SK-N-SH treated with all-trans-retinoic acid at 6 μM for 48 hours (cell line): ENCODE data around the gene RPL7L1.

ENCODE experiments used
- ATAC-seq: fragments of 200-7000 bp; cut with Tn5 transposase; 3 replicates; pipeline ENCODE4 v1.9.1; 2020; ENCODE audit warnings: mild to moderate bottlenecking, moderate library complexity
- ARNTL ChIP-seq: fragments of 450-650 bp; formaldehyde crosslinking; IDR thresholded peaks from 2 replicates; pipeline ENCODE4 v1.5.0; 2020; ENCODE audit warnings: low read depth, mild to moderate bottlenecking, moderate library complexity, borderline replicate concordance
- CSDC2 ChIP-seq: fragments of 250-450 bp; sonication (Bioruptor Pico); IDR thresholded peaks from 2 replicates; pipeline ENCODE4 v1.5.0; 2020; ENCODE audit warnings: mild to moderate bottlenecking, moderate library complexity
- ESRRG ChIP-seq: fragments of 250-450 bp; sonication (Bioruptor Pico); IDR thresholded peaks from 2 replicates; pipeline ENCODE4 v1.6.1; 2021; ENCODE audit warnings: mild to moderate bottlenecking
- GLIS3 ChIP-seq: fragments of 250-450 bp; sonication (Bioruptor Pico); IDR thresholded peaks from 2 replicates; pipeline ENCODE4 v1.5.0; 2020; ENCODE audit warnings: mild to moderate bottlenecking, moderate library complexity
- ISL1 ChIP-seq: fragments of 250-450 bp; sonication (Bioruptor Pico); IDR thresholded peaks from 2 replicates; pipeline ENCODE4 v2.1.2; 2022; ENCODE audit warnings: mild to moderate bottlenecking, moderate library complexity
- POU6F1 ChIP-seq: fragments of 250-450 bp; sonication (Bioruptor Pico); IDR thresholded peaks from 2 replicates; pipeline ENCODE4 v1.8.0; 2021; ENCODE audit warnings: low read depth, mild to moderate bottlenecking, moderate library complexity, borderline replicate concordance
- PPARA ChIP-seq: fragments of 250-450 bp; sonication (Bioruptor Pico); IDR thresholded peaks from 2 replicates; pipeline ENCODE4 v1.5.0; 2020; ENCODE audit warnings: mild to moderate bottlenecking, borderline replicate concordance
- SNAI2 ChIP-seq: fragments of 250-450 bp; sonication (Bioruptor Pico); IDR thresholded peaks from 2 replicates; pipeline ENCODE4 v1.5.0; 2020; ENCODE audit warnings: mild to moderate bottlenecking, moderate library complexity
- TCF4 ChIP-seq: fragments of 250-450 bp; sonication (Bioruptor Pico); IDR thresholded peaks from 2 replicates; pipeline ENCODE4 v1.8.0; 2021; ENCODE audit warnings: mild to moderate bottlenecking, moderate library complexity, borderline replicate concordance
- TOX ChIP-seq: fragments of 250-450 bp; sonication (Bioruptor Pico); IDR thresholded peaks from 2 replicates; pipeline ENCODE4 v1.8.0; 2021; ENCODE audit warnings: mild to moderate bottlenecking, moderate library complexity, borderline replicate concordance
- ZC3H10 ChIP-seq: fragments of 250-450 bp; sonication (Bioruptor Pico); IDR thresholded peaks from 2 replicates; pipeline ENCODE4 v1.5.1; 2021; ENCODE audit warnings: mild to moderate bottlenecking, moderate library complexity
- ZFP3 ChIP-seq: fragments of 250-450 bp; sonication (Bioruptor Pico); IDR thresholded peaks from 2 replicates; pipeline ENCODE4 v1.5.0; 2020; ENCODE audit warnings: mild to moderate bottlenecking, moderate library complexity
- ZFP30 ChIP-seq: fragments of 450-650 bp; formaldehyde crosslinking; IDR thresholded peaks from 2 replicates; pipeline ENCODE4 v1.5.0; 2022; ENCODE audit warnings: mild to moderate bottlenecking, moderate library complexity
- ZNF565 ChIP-seq: fragments of 450-650 bp; formaldehyde crosslinking; conservative IDR thresholded peaks from 2 replicates; pipeline ENCODE4 v1.5.0; 2020; ENCODE audit warnings: low read depth, mild to moderate bottlenecking, moderate library complexity
- ZNF8 ChIP-seq: fragments of 450-650 bp; formaldehyde crosslinking; IDR thresholded peaks from 2 replicates; pipeline ENCODE4 v1.5.0; 2020; ENCODE audit warnings: mild to moderate bottlenecking, moderate library complexity
- TF ChIP-seq, protein P1 (sequence below): fragments of 250-450 bp; sonication (Bioruptor Pico); IDR thresholded peaks from 2 replicates; pipeline ENCODE4 v1.5.1; 2020; ENCODE audit warnings: low read depth, mild to moderate bottlenecking, moderate library complexity
- TF ChIP-seq, protein P2 (sequence below): fragments of 250-450 bp; sonication (Bioruptor Pico); IDR thresholded peaks from 2 replicates; pipeline ENCODE4 v1.8.0; 2020; ENCODE audit warnings: mild to moderate bottlenecking, moderate library complexity, borderline replicate concordance
- TF ChIP-seq, protein P3 (sequence below): fragments of 250-450 bp; sonication (Bioruptor Pico); IDR thresholded peaks from 2 replicates; pipeline ENCODE4 v1.5.1; 2021; ENCODE audit warnings: mild to moderate bottlenecking, moderate library complexity

Gene RPL7L1

GRCh38 chr6:42928986-42929820 is 49.8 kb downstream of the RPL7L1 start, which contains the start of gene CNPY3:
Gene CNPY3 (plus strand): TSS chr6:42929480. CDS start chr6:42929571, 91 bp downstream.
- no peak for TF ChIP-seq GLIS3 (CRISPR knock-in tag)
- no peak for TF ChIP-seq SNAI2
- 0 out of 2 replicates have a peak, but pooled peaks have one; percentile 14 for TF ChIP-seq ZFP3 (CRISPR knock-in tag)
- no peak for TF ChIP-seq TCF4 (CRISPR knock-in tag)
- peak; percentile 62; the same call in 1 of the 2 replicates for TF ChIP-seq CSDC2 (CRISPR knock-in tag)
- ATAC-seq, result peak; percentile 95

GRCh38 chr6:42929821-42930360 is 50.5 kb downstream of the RPL7L1 start:
- peak; percentile 42 for ATAC-seq
- no peak for TF ChIP-seq ISL1 (CRISPR knock-in tag)
- no peak for TF ChIP-seq CSDC2 (CRISPR knock-in tag)
- TF ChIP-seq ZFP30, result no peak
- no peak for TF ChIP-seq SNAI2
- TF ChIP-seq PPARA, result no peak
- TF ChIP-seq TOX, result no peak
- no peak for TF ChIP-seq POU6F1 (CRISPR knock-in tag)
- peak; percentile 80 for TF ChIP-seq ZFP3 (CRISPR knock-in tag)
- TF ChIP-seq ARNTL (CRISPR knock-in tag), result no peak
- peak; percentile 46; the same call in 1 of the 2 replicates for TF ChIP-seq TCF4 (CRISPR knock-in tag)
- TF ChIP-seq, protein P1, sequence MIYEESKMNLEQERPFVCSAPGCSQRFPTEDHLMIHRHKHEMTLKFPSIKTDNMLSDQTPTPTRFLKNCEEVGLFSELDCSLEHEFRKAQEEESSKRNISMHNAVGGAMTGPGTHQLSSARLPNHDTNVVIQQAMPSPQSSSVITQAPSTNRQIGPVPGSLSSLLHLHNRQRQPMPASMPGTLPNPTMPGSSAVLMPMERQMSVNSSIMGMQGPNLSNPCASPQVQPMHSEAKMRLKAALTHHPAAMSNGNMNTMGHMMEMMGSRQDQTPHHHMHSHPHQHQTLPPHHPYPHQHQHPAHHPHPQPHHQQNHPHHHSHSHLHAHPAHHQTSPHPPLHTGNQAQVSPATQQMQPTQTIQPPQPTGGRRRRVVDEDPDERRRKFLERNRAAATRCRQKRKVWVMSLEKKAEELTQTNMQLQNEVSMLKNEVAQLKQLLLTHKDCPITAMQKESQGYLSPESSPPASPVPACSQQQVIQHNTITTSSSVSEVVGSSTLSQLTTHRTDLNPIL (CRISPR knock-in tag), result no peak

GRCh38 chr6:42932412-42932811 is 53.0 kb downstream of the RPL7L1 start:
- no peak for ATAC-seq
- TF ChIP-seq POU6F1 (CRISPR knock-in tag) (no peak), ZC3H10 (CRISPR knock-in tag) (no peak), SNAI2 (no peak), ZFP3 (CRISPR knock-in tag) (no peak), ZNF565 (CRISPR knock-in tag) (no peak), TOX (no peak), PPARA (no peak), TCF4 (CRISPR knock-in tag) (no peak), ZFP30 (no peak), ISL1 (CRISPR knock-in tag) (no peak), ESRRG (CRISPR knock-in tag) (no peak), ZNF8 (CRISPR knock-in tag) (no peak)
- TF ChIP-seq, protein P2, sequence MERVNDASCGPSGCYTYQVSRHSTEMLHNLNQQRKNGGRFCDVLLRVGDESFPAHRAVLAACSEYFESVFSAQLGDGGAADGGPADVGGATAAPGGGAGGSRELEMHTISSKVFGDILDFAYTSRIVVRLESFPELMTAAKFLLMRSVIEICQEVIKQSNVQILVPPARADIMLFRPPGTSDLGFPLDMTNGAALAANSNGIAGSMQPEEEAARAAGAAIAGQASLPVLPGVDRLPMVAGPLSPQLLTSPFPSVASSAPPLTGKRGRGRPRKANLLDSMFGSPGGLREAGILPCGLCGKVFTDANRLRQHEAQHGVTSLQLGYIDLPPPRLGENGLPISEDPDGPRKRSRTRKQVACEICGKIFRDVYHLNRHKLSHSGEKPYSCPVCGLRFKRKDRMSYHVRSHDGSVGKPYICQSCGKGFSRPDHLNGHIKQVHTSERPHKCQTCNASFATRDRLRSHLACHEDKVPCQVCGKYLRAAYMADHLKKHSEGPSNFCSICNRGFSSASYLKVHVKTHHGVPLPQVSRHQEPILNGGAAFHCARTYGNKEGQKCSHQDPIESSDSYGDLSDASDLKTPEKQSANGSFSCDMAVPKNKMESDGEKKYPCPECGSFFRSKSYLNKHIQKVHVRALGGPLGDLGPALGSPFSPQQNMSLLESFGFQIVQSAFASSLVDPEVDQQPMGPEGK (CRISPR knock-in tag), result no peak
- TF ChIP-seq, protein P1 (CRISPR knock-in tag), result no peak
- TF ChIP-seq, protein P3, sequence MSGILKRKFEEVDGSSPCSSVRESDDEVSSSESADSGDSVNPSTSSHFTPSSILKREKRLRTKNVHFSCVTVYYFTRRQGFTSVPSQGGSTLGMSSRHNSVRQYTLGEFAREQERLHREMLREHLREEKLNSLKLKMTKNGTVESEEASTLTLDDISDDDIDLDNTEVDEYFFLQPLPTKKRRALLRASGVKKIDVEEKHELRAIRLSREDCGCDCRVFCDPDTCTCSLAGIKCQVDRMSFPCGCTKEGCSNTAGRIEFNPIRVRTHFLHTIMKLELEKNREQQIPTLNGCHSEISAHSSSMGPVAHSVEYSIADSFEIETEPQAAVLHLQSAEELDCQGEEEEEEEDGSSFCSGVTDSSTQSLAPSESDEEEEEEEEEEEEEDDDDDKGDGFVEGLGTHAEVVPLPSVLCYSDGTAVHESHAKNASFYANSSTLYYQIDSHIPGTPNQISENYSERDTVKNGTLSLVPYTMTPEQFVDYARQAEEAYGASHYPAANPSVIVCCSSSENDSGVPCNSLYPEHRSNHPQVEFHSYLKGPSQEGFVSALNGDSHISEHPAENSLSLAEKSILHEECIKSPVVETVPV (CRISPR knock-in tag), result no peak
